GM21723 (cell line): ENCODE data around the gene PRAMEF12.
"Not testable (repeated sequence)": the region's sequence is repeated elsewhere in the genome, so short reads cannot be mapped to it uniquely, and the experiment has no call there.

Experiments used
- ATAC-seq: cut with Tn5 transposase; IDR thresholded peaks from one replicate; pipeline ENCODE4 v1.9.1; 2021; ENCODE audit warnings: mild to moderate bottlenecking, moderate library complexity; ENCODE audit not compliant: unreplicated experiment

Gene PRAMEF12

DNA sequence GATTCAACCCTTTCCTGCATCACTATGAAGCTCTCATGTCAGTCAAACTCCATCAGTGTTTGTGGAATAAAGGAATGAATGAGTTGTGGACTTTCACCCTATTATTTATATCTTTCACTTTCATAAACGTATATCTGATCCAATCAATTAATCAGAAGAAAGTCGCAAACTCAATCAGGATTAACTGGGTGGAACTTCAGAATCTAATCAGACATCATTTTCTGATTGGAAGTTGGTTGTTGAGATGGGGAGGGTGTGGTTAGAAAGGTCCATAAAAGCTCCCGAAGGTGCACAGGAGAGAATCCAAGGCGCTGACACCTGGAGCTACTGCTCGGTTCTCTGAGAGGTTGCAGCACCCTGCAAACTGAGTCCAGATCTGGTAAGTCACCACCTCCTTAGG lies at the start of gene PRAMEF12:
Gene PRAMEF12, plus strand, starts transcription at position 301 of the 400 bp plus-strand sequence. CDS start 1,130 bp downstream, outside the sequence.
- ATAC-seq = no peak

DNA sequence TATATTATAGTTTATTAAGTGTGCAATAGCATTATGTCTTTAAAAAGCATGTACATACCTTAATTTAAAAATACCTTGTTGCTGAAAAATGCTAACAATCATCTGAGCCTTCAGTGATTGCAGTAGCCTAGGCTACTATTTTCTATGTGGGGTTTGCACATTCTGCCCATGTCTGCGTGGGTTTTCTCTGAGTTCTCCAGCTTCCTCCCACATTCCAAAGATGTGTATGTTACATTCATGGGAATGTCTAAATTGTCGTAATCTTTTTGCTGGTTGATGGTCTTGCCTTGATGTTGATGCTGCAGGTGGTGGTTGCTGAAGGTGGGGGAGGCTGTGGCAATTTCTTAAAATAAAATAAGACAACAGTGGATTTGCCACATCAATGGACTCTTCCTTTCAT lies 45.1 kb upstream of the PRAMEF12 start:
- ATAC-seq = no peak

DNA sequence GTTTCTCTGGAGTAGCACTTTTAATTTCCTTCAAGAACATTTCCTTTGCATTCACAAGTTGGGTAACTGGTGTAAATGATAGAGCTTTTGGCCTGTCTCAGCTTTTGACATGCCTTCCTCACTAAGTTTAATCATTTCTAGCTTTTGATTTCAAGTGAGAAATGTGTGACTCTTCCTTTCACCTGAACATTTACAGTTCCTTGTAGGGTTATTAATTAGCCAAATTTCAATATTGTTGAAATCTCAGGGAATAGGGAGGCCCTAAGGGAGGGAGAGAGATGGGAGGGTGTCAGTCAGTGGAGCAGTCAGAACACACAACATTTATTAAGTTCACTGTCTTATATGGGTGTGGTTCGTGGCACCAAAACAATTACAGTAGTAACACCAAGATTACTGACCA lies 43.4 kb upstream of the PRAMEF12 start:
- no peak for ATAC-seq

DNA sequence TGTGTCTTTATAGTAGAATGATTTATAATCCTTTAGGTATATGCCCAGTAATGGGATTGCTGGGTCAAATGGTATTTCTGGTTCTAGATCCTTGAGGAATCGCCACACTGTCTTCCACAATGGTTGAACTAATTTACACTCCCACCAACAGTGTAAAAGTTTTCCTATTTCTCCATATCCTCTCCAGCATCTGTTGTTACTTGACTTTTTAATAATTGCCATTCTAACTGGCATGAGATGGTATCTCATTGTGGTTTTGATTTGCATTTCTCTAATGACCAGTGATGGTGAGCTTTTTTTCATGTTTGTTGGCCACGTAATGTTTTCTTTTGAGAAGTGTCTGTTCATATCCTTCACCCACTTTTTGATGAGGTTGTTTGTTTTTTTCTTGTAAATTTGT lies 42.5 kb upstream of the PRAMEF12 start:
- not testable (repeated sequence) for ATAC-seq

DNA sequence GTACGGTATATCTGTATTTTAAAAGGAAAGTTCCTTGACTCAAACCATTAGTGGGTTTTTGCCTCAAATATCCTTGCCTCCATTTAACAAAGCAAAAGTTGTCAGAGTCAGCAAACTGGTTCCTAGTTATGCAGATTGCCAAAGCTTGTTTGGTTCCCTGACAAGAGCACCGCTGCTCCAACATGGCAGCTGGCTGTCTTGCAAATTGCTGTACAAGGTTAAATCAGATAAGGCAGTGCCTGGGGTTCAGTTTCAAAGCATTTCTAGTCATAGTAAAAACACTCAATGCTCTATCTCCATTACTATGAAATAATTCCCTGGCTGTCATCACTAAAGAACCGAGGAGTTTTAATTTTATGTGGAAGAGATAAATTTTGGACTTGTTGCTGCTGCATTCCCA lies 38.9 kb upstream of the PRAMEF12 start:
- ATAC-seq = no peak

DNA sequence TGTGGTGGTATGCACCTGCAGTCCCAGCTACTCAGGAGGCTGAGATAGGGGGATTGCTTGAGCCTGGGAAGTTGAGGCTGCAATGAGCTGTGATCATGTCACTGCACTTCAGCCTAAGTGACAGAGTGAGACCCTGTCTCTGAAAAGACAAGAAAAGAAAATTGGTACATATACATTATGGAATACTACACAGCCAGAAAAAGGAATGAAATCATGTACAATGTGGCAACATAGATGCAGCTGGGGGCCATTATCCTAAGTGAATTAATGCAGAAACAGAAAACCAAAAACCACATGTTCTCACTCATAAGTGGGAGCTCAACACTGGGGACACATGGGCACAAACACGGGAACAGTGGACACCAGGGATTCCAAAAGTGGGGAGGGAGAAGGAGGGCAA lies 34.6 kb upstream of the PRAMEF12 start:
- no peak for ATAC-seq

DNA sequence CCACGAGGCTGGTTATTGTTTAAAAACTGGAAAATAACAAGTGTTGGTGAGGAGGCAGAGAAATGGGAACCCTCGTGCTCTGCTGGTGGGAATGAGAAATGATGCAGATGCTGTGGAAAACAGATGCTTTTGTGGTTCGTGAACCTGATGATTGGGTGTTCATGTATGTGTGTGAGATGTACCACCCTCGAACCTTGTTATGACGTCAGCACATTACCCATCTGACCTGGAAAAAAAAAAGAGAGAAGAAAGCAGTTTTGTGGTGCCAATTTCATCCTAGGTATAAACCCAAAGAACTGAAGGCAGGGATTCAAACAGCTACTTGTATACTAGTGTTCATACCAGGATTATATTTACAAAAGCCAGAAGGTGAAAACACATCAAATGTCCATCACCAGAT lies 33.9 kb upstream of the PRAMEF12 start:
- no peak for ATAC-seq

DNA sequence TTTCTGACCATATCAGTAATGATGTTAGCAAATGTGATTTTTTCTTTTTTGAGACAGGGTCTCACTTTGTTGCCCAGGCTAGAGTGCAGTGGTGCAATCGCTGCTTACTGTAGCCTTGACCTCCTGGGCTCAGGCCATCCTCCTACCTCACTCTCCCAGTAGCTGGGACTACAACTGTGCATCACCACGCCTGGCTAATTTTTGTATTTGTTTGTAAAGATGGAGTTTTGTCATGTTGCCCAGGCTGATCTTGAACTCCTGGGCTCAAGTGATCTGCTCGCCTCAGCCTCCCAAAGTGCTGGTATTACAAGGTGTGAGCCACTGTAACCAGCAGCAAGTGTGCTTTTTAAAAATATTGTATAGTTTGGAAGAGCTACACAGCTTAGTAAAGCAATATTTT lies 31.6 kb upstream of the PRAMEF12 start:
- no peak for ATAC-seq

DNA sequence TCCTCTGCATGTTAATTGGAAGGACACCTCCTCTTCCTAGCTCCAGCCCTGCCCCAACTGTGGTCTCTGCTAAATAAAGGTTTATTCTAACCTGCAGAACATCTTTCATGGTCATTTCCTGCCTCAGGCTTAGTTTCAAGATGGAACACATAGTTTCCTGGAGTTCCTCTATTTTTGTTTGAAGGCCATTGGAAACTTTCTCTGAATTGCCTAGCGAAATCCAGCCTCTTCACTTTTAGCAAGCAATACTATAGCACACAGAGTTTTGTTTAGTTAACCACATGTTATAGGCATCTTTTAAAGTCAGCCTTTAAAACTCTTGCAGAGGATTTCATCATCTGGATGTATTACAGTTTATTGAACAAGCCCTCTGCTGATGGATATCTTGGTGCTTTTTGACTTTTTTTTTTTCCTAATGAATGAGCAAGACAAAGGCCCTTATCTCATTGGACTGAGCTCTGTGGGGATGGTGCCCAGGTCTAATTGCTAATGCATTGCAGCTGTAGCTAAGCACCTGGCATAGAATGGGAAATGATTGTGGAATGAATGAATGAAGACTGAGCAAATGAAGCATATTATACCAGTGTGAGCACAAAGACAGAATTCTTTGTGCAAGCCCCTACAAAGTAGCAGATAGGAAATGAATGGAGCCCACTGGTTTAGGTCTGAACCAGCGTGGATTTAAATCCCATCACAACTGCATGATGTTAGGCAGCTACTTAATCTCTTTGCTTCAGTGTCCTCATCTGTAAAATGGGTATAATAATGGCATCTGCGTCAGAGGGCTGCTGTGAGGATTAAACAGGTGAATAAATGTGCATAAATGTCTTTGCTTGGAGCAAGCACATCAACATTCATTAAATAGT lies 28.2 kb upstream of the PRAMEF12 start:
- no peak for ATAC-seq

DNA sequence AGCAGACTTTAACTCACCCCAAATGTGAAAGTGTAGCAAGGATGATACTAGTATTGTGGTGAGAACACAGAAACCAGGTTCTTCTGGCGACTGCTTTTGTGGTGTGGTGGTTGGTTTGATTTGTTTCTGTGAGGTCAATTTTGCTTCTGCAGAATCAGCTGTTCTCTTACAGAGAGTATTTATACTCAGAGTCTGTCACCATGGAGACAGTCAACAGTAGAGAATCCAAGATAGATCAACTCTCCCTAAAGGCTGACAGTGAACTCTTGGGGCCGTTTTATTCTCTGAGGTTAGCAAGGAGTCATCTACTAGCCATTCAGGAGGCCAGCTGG lies 27.6 kb upstream of the PRAMEF12 start, which contains the start of gene CFAP107:
Gene CFAP107, plus strand, starts transcription at position 209 of the 332 bp plus-strand sequence. CDS start 231 bp downstream, outside the sequence.
- no peak for ATAC-seq

DNA sequence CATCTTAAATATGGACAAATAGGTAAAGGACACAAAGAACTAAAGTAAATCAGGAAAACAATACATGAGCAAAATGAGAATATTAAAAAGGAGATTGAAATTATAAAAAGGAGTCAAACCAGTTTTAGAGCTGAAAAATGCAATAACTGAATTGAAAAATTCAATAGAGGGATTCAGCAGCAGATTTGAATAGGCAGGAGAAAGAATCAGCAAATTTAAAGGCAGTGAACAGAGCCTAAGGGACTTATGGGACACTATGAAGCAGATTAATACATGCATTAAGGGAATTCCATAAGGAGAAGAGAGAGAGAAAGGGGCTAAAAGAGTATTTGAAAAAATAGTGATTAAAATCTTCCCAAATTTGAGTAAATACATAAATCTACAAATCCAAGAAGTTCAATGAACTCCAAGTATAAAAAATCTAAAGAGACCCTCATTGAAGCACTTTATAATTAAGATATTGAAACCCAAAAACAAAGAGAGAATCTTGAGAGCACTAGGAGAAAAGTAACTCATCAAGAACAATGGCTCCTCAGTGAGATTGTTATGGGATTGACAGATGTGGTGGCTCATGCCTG lies 24.7 kb upstream of the PRAMEF12 start:
- ATAC-seq = no peak

DNA sequence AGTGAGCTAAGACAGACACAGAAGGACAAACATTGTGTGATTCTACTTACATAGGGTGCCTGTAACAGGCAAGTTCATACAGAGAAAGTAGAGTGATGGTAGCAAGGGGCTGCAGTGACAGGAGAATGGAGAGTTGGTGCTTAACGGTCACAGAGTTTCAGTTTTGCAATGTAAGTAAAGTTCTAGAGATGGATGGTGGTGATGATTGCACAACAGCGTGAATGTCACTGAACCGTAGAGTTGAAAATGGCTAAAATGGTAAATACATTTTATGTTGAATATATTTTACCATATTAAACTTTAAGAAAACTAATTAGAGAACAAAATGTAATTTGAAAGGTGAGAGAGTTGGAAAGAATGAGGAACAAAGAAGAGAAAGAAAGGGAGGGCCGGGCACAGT lies 18.8 kb upstream of the PRAMEF12 start:
- no peak for ATAC-seq

DNA sequence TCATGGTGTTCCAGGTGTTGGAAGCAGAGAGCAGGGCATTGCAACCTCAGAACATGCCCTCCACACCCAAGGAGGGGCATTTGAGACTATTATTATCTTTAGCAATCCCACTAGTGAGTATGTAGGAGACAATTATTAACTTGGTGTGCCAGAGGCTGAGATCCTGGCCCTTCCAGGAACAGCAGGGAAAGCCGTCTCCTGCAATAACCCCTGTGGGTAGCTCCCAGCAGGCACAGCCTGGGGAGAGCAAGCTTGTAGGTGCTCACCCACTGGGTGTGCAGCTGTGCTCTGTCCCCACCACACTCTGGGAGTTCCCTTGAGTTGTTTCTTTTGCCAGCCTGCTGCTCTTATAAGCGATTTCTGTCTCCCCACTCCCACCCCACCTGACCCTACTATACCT lies 17.3 kb upstream of the PRAMEF12 start:
- ATAC-seq = no peak

DNA sequence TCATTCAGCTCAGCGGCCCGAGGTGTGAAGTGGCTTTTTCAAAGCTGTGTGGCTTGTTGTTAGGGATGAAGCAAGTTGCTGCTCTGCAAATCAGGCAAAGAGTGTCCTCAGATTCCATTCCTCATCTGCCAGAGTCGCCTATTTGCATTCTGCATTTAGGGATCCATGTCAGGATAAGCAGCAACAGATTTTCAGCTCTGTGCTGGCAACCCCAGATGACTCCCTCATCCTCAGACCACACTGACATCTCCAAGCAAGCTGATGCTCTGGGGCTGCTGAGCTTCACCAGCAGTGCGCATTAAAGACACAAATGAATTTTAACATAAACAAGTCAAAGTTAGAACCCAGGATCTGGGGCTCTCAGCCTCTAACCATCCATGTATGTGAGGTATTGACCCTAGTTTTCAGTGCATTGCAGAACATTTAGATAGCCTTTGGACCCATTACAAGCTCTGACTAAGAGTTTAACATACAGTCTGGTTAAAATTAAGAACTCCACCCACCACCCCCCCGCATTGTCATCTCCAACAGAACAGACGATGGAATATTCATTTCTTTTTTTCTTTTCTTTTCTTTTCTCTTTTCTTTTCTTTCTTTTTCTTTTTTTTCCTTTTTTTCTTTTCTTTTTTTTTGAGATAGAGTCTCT lies 16.6 kb upstream of the PRAMEF12 start:
- no peak for ATAC-seq

DNA sequence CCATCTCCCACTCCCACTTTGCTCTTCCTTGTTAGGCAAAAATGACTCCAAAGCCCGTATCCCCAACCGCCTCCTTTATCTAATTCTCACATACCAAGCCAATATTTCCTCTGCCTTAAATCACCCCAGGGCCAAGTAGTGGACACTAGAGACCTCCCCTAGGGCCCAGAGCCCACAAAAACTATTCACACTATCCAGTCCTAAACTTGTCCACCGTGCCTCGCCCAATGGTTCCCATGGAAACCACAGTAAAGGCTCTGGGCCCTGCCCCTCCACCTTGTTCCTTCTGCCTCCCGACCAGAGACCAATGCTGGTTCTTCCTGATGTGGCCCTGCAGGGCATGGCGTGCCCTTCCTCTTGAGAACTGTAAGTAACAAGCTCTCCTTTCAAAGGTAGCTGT lies 15.7 kb upstream of the PRAMEF12 start:
- no peak for ATAC-seq

DNA sequence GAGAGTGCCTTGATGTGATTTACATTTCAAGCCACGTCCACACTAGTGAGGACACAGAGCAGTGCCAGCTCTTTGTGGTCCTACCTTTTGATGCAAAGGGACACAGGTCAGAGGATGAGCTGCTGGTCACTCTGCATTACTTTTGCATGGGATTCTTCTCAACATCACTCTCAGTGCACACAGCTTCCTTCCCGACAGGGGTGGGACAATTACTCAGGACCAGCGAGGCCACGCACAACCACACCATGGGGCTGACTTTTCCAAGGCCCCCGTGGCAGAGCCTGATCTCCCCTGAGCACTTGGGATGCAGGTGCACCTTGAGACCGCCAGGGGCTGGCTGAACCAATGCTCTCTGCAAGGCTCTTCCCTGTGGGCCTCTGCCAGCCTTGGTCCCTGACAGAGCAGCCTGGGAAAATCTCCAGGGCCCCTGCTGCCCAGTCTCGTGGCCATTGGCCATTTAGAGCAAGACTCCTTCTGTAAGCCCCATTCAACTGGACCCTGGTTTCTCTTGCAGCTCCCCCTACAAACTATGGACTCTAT lies 13.2 kb upstream of the PRAMEF12 start:
- no peak for ATAC-seq

DNA sequence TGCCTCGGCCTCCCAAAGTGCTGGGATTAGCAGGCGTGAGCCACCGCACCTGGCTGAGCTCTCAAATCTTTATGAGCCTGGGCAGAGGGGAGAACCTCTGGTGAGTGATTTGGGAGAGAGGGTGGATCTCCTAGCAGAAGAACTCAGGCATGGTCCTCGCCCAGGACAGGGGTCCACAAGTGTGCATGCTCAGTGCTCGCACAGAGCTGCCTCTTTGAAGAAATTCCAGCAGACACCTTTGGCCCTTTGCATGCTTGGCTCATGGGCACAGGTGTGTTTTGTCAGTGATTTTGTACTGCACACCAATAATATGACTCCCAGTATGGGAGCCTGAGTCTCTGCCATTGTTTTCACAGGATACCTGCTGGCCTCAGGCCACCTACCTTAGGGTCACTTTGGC lies 11.8 kb upstream of the PRAMEF12 start:
- no peak for ATAC-seq

DNA sequence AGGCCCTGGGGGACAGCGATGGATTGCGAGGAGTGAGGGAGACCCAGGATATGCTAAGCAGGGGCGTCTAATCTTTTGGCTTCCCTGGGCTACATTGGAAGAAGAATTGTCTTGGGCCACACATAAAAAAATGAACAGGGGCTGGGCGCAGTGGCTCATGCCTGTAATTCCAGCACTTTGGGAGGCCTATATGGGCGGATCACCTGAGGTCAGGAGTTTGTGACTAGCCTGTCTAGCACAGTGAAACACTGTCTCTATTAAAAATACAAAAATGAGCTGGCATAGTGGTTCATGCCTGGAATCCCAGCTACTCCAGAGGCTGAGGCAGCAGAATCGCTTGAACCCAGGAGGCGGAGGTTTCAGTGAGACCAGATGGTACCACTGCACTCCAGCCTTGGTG lies 10.8 kb upstream of the PRAMEF12 start:
- no peak for ATAC-seq

DNA sequence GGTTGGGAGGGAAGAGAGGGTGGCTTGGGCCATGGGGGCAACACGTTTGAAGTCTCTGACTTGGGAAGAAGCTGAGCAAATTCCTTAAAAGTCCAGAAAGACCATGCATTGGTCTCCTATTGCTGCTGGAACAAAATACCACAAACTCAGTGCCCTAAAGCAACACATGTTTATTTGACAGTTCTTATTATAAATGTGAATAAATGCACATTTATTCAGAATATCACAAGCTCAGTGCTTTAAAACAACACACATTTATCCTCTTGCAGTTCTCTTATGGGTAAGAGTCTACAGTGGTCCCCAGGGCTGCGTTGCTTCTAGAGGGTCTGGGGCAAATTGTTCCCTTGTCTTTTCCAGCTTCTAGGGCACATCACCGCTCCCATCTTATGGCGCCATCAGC lies 10.1 kb upstream of the PRAMEF12 start:
- no peak for ATAC-seq

DNA sequence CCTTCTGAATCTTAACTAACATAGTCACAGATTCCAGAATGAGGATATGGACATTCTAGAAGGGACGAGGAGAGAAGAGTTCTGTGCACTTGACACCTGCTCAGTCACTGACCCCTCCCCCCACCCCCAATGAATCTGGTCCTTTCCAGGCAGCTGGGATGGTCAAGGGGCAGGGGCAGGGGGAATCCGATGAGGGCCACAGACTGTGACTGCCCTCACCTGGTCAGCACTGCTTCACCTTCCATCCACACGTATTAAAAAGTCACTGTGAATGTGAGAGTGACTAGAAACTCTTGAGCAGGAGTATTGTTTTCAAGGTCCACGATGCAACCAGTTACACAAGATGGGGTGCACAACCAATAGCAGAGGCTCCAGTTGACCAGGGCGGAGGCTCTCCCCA lies 9.5 kb upstream of the PRAMEF12 start:
- ATAC-seq = no peak

DNA sequence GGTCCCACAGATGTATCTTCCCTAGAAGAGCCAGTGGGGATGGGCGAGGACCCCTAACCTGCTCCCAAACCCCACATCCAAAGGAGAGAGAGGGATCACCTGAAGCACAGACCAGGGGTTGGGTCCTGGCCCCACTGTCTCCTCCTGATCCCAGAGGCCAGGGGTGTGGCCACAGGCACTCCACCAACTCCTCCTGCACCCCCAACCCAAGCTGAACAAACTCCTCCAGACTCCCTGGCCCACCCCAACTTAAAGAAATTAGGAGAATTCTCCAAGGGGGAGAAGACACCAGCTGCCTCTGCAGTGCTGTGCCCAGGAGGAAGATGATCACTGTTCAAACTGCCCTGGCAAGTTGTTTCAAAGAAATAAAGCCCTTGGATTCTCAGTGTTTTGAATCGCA lies 4.5 kb upstream of the PRAMEF12 start:
- no peak for ATAC-seq

DNA sequence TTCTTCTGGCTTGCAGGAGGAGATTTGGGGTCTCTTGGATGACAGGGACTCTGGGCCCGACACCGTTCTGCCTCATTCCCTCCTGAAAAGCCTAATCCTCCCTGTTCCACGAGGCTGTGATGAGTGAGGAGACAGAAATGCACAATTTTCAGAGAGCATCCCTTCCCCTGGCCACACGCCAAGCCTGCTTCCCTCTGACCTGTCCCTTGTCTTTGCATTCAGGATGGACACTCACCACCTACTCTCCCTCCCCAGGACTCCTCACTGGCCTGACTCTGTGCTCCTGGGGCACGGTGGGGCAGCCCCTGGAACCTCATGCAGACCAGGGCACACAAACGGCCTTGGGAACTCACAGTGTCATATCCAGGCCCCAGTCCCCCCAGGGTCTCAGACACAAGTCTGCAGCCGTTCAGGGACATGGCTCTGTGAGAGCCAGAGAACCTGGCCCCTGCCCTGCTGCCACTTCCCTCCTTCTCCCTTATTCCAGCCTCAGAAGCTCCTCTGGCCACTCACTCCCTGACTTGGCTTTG lies 3.5 kb upstream of the PRAMEF12 start:
- ATAC-seq = no peak
